D341Med (cell line): Measurements from ENCODE around the gene FOSL2.

ENCODE experiments used
- DNase-seq: peaks from one replicate; pipeline ENCODE4 v3.0.0; 2012; ENCODE audit warnings: low spot score

Gene FOSL2

DNA sequence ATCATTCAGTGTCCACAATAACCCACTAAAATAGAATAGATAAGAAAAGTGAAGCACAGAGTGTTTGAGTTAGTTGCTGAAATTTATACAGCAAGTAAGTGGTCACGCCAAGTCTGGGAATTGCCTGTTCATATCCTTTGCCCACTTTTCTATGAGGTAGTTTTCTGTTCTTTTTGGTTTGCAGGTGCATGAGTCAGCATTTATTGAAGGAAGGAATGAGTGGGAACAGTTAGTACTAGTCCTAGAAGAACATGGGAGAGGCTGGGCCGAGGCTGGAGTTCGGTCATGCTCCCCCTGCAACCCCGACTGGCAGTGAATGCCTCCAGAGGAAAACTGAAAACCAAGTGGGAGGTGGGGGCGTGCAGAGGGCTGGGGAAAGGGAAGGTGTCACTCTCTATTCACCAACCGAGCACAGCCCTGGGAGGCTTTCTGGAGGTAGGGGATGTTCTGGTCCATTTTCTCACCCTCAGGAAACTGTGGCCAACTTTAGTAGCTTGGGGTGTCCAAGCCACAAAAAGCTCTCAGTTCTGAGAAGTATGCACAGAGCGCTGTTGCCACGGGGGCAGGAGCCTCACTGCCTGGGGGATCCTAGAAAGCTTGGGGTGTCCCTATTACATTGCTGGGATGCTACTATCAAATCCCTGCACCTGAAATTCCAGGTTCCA, 41.4 kb downstream of the FOSL2 start:
- no peak for DNase-seq

DNA sequence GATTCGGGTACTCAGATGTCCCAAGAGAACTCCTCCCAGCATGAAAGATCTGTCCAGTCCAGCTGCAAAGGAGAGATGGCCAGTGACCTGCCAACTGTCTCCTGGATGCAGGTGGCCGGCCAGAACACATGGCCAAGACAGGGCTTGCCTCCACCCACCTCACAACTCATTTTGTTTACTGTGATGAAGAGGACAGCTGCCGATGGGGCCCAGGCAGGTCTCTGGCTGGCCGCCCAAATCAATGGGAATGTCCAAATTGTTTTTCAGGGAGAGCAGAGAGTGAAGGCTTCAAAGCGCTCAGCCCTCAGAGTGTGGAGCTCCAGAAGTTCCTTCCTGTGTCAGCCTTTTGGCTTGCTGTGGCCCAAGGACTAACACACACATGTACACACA, 41.9 kb downstream of the FOSL2 start:
- no peak for DNase-seq

DNA sequence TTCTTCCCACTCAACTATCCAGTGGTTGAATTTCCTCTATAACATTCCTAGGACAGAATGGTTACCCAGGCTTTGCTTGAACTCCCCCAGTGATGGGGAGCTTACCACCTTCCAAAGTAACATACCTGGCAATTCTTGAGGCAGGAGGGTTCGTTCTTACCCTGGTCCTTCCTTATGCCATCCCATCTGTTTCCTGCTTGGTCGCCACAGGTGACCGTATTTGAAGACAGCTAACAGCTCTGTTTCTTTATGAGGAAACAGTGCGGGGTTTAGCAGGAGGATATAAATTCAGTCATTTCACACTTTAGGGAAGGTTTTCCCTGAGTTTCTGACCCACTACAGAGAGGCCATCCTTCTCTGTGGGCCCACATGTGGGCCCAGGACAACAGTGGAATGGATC, 42.6 kb downstream of the FOSL2 start:
- no peak for DNase-seq

DNA sequence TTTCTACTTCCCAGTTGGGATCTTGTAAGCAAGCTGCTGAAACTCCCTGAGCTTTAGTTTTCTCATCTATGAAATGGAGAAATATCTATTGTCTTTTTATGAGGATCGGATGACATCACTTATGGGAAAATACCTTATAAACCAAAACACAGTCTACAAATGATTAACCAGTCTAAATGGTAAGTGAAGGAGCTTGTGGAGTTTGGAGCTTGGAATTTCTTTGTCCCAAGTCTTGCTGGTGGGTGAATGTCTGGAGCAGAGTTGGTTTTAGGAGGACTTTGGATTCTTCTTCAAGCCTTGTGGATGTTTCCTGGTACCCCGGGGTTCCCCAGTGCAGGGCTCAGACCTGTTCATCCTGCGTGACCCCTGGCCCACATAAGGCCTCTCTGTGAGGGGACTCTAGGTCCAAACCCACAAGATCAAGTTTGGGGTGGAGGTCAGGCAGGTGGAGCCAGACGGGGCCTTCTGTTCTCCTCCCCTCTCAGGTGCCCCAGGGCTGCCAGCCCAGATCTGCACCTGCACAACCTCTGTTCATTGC, 43.2 kb downstream of the FOSL2 start:
- DNase-seq: no peak

DNA sequence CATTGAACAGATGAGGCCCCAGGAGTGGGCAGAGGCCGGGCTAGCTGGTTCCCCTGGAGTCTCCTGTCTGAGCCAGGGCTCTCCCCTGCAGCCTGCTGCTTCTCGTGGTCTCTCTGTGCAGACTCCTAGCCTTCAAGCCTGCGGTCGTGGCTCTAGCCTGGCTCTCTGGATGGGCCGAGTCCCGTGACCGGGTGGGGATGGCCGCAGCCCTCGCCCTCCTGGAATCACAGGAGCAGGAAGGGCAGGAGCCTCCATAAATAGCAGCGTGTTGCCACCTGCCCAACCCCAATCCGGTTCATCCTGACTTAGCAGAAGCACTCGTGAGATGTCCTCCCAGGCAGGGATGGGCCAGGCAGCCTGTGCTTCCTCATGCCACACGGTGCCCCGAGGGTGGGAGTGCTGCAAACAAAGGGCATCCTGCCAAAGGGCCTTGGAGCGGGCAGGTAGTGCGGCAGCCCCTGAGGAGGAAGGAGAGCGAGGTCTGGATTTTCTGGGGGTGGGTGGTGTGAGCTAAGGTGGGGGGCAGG, 43.9 kb downstream of the FOSL2 start:
- DNase-seq: no peak

DNA sequence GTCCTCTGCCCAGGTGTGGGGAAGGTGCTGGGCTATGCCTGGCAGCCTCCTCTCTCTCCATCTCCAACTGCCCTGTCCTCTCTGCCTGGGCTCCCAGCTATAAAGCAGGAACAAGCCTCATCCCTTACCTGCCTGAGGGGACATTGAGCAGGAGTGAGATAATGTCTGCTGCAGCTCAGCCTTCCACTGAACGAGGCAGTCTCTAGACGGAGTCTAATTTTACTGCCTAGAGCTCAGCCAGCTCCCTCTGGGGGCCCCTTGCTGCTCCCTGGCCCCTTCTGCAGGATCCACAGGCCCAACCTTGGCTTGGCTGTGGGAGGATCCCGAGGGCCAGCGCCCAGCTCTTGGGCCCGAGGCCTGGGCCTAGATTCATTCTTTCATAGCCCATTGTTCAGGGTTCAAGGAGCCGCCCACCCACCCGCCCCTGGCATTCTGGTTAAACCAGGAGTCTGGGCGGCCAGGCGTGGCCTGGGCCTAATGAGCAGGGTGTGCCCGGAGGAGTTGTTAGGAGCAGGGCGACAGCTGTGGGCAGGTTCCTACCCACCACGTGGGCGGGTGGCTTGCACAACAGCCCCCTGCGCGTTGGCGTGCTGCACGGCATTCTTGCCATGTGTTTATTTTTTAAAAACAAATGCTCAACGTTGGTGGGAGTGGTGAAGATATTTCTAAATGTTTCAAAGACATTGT, 44.6 kb downstream of the FOSL2 start:
- no peak for DNase-seq

DNA sequence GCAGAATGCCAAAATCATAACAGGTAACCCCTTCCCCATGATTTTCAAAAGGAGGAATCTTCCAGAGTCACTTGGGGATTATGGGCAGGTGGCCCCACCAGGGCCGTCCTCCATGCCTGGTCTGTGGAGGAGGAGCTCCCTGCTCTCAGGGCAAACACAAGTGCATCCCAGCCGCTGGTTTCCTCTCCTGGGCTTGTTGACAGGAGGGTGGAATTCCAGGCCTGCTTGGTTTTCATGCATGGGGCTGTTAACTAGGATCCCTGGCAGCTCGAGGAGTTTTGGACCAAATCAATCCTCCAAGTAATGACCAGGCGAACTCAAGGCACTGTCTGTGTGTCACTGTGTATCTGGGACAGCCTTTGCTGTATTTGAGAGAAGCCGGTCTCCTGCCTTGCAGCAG, 45.3 kb downstream of the FOSL2 start:
- no peak for DNase-seq

DNA sequence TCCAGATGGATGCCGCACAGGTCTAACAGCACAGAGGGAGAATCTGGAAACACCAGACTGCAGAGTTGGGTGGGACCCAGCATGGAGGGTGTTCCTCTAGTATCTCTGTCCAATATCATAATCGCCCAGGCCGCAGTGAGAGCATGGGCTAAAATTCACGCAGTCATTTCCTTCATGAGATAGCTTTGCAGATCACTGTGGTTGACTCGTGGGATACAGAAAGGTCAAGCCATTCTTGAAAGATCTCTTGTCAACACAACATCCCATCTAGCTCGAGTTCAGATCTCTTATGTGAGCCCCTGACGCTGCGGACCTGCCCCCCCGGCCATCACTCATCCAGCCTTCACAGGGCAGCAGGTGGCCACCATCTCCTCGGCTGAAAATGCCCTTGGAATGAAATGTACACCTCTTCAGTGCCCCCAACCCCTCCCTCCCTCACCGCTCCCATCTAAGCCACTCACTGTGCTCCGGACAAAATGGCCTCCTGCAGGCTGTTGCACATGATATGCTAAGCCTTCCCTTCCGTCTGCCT, 45.9 kb downstream of the FOSL2 start:
- no peak for DNase-seq

DNA sequence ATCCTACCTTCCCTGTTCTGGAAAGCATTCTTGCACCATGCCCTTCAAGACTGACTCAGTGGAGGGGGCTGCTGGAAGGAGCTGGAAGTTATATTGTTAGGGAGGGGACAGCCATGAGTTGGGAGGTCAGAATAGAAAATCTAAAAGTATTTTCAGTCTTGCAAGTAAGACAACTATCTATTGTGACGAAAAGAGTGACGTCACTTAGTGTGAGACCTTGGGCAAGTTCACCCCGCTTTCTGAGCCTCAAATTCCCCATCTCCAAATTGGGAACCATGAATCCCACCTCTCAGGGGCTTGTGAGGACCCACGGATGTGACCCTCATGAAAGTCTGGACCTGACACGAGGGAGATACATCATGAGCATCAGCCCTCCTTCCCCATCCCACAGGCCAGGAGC, 46.5 kb downstream of the FOSL2 start:
- DNase-seq: no peak

DNA sequence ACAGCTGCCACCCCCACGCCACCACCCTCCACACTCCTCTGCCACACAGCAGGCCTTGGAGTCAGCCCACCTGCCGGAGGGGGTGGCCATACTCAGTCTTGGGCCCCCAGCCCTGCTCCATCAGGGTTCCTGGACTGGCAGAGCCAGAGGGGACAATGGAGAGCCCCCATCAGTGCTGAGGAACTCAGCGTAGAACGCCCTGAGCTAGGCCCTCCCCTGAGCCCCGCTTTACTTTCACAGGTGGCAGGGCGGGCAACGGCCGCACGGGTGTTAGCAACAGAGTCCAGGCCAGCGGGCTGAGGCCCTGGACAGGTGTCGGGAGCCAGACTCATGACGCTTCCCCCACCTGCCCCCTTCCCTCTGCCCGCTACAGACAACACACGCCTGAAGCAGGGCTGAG, 47.1 kb downstream of the FOSL2 start:
- no peak for DNase-seq

DNA sequence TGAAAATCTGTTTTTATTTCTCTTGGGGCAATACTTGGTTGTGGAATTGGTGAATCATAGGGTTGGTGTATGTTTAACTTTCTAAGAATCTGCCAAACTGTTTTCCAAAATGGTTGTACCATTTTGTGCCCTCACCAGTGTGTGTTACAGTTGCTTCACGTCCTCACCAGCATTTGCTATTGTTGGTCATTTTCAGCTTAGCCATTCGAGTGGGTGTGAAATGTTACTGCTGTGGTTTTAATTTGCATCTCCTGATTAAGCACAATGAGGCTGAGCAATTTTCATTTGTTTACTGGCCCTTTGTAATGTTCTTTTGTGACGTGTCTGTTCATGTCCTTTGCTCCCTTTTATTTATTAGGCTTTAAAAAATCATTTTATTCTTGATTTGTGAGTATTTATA, 49.7 kb downstream of the FOSL2 start:
- DNase-seq: no peak

DNA sequence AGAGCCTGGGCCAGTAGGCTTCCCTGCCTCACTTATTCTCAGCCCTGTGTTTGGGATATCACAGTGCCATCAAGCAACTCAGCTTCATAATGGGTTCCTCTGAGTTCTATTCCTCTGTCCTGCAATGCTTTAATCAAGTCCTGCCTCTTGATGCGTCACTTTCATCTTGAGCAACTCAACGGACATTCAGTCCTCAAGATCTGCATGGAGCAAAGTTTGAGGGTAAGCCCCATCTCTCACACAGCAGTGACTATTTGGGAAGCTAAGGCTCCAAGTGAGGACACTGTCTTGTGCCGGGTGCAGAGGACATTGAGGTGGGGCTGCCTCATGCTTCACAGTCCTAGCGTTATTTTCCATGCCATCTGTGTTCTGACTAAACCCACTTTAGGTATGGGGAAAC, 52.3 kb downstream of the FOSL2 start:
- DNase-seq: no peak

DNA sequence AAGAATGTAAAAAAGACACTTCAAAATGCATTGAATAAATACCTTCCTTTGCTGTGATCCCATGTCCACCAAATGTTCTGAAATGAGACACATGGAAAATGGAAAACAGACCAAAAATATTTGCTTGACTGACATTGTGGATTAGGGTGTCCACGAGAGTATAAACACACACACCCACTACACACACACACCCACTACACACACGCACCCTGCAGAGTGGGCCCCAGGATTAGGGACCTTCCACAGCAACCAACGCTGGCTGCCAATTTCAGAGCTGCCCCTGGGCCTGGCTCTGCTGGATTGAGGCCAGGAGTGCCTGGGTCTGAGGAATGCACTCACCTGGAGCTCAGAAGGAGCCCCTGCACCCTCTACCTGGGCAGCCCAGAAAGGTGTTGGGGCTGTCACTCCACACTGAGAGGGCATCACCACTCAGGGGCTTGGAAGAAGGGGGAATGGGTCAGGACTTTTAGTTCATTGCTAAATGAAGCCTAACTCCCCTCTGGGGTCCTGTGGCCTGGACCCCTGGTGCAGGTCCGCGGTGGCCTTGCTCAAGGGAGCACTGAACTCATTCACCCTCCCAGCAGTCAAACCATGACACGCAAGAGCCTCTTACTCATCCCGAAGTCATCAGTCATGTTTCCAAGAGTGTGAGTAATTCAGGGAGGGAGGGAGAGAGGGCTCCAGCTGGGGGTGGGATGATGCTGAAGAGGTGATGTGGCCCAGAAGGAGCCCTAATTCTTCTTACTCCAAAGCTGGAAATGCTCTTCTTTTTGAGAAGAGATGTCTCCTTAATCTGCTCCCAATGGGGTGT, 53.0 kb downstream of the FOSL2 start:
- DNase-seq: no peak

DNA sequence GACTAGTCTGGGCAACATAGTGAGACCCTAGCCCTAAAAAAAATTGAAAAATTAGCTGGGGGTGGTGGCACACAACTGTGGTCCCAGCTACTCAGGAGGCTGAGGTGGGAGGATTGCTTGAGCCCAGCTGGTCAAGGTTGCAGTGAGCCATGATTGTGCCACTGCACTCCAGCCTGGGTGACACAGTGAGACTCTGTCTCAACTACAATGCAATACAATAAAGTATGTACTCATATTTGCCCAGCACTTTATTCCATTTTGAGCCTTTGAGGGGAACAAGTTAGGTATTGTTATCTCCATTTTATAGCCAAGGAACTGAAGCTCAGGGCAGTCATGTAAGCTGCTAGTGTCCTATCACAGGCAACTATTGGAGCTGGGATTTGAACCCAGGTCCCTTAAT, 53.9 kb downstream of the FOSL2 start:
- no peak for DNase-seq

DNA sequence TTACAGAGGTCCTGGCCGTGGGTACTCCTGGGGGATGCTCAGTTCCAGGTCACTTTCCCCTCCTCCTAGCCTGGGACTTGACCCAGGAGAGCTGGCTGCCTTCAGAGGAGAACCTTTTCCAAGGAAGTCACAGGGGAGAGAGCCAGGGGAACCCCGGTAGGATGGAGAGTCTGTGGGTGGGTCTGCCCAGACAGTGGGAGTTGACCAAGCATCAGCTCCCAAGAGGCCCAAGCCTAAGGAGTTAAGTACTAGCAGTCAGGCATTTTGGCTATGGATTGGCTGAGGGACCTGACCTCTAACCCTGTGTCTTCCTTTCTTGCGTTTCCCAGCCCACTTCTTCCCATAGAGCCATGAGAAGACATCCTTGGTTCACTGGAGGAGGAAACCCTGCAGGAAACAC, 54.4 kb downstream of the FOSL2 start:
- DNase-seq: no peak

DNA sequence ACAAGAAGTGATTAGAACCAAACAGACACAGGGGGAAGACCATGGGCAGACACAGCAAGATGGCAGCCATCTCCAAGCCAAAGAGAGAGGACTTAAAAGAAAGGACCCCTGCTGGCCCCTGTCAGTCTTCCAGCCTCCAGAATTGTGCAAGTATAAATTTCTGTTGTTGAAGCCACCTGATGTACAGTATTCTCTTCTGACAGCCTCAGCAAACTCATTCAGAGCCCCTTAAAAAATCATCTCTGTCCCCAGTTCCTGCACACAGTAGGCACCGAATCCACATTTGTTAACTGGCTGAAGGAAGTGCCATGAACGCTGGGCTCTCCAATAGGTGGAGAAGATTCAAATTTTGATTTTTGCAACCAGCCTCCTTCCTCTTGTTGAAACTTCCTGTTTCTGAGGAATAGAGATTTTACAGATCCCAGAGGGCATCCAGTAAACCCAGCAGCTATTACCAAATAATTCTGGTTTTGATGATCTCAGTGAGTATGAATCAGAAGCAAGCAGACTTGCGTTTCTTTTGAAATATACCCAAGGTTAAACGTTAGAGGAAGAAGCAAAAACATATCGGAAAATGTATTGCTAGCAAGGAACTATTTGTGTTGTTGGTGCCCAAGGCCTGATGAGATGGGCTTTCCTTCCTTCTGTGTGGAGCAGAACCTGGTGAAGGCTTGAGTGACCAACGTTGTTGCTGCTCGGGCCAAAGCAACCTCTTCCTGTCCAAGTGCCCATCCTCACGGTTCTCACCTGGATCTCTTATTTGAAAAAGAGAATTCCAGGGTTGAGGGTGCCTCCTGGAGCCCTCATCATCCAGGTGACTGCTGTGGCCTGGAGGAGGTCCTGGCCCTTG, 55.5 kb downstream of the FOSL2 start:
- no peak for DNase-seq

DNA sequence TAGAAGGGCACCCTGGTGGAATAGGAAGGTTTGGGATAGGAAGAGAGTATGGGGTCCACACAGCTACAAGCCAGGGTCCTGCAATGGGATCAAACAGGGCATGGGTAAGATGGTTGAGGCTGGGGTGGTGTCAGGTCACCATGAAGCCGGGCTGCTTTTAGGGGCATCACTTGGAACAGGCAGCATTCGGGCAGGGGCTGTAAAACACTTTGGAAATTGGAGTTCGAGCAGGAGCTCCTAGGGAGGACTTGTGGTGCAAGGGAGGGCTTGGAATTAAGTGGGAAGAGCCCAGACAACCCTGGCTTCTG, 56.1 kb downstream of the FOSL2 start:
- DNase-seq: no peak

DNA sequence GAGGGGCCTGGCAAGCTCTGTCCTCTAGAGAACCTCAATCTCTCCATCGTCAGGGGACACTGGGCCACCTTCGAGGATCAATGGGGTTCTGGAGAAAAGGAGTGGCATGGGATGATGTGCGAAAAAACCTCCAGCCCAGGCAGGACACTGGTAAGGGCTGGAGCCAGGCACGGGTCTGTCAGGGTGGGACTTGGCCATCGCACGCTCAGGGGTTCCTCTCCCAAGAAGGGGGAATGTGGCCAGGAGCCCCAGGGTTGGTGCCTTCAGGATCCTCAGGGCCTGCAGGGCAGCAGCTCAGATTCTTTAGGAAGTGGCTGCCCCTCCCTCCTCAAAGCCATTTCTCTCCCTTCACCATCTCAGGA, 56.4 kb downstream of the FOSL2 start:
- DNase-seq: no peak

DNA sequence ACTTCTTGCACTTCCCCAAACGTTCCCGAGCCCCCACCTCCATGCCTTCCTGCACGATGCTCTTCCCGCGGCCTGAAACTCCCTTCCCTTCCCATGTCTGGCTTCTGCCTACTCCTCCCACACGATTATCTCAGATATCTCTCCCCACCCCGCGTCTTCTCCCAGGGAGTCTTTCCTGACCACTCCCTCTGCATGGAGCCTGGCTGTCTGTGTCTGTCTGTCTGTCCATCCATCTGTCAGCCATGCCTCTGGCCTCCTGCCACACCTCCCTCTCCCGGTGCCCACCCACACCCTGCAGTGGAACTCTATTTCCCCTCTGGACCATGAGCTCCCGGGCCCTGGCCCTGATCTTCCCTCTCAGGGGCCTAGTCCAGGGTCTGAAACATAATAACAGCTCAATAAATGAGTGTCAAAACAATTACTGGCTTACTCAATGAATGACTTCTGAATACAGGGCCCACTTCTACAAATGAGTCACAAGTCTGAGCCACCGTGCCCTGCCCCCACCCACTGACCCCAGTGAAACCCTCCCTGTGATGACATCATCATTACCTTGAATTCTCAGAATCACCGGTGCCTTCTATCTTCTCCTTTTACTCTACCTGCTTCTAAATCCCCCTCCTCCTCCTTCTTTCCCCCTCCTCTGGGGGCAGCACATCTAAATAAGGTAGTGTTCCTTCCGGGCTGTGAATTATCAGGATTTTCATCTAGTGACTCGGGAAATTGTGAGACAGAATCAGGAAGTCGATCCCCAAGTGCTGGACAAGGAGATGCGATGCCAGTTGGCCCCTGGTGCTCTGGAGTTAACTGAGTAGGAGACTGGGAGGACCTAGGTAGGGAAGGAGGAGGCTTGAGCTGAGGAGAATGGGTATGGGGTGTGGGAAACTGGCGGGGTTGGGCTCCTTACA, 57.1 kb downstream of the FOSL2 start:
- no peak for DNase-seq

DNA sequence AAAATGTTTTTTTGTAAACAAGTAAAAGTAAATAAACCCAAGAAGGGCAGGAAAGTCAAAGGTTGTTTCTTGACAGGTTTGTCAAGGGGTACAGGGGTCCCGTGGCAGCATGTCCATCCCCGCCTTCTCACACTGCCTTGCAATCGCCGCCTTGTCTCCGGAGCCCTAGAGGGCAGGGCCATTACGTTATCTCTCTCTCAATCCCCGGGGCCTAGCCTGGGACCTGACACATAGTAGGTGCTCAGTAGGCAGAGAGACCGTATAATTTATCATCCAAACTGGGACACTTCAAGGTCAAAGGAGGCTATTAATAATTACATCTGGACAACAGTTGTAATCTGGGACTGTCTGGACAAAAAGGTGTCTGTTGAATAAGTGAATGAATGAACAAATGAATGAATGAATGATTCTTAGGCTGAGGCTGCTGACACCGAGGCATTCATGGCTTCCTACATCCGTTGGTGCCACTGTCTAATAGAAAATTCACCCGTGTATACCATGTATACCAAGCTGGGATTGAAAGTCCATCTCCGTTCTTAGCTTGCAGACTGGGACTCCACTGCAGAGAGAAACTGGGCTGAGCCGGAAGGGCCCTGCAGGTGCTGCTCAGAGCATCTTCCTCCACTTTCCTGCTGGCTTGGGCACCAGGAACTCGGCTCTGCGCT, 58.4 kb downstream of the FOSL2 start:
- DNase-seq: no peak
